ENCODE data around the gene TSR1.

Gene TSR1

DNA sequence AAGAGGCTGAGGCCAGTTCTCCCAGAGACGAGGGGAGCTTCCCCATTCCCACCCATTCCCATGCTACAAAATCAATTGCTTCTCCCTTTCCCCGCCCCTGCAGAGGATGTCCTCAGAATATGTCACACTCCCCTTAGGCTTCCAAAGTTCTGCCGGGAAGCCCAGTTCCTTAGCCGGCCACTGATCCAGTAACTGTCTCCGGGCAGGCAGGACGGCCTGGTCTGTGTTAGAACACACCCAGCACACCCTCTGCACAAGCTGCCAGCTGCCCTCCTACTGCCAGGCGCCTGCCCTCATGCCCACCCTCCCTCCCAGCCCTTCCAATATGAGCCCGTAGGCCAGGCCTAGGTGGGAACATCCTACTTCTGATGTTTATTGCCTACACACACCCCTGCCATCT is 32.1 kb upstream of the TSR1 start:
- DNase-seq: no peak

DNA sequence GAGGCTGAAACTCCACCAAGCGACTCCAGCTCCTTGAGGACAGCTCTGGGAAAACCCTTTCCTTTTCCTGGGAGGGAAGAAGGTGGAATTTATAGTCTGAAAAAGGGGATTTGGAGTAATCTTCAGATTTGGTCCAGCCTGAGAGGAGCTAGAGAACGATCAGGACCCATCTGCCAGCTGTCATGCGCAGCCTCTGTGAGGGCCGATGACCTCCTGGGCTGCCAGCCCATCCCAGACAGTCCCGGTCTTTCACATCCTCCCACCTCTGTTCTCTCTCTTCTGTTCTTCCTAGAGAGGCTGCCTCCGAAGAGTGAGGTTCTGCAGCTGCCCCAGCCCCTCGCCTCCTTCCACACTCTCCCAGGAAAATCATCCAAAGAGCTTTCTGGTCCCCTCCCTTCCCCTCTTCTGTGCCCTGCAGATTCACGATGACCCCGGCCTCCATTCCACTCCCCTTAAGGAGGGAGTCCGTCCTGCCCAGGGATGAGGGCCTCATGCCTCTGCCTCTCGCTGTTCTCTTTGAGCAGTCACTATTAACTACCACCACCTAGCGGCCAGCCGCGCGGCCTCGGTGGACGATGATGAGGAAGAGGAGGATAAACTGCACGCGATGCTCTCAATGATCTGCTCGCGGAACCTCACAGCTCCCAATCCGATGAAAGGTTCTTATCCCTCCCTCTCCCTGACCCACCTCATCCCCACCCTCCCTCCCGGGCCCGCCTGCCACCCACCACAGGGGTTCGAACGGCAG is 30.7 kb upstream of the TSR1 start:
- no peak for DNase-seq

DNA sequence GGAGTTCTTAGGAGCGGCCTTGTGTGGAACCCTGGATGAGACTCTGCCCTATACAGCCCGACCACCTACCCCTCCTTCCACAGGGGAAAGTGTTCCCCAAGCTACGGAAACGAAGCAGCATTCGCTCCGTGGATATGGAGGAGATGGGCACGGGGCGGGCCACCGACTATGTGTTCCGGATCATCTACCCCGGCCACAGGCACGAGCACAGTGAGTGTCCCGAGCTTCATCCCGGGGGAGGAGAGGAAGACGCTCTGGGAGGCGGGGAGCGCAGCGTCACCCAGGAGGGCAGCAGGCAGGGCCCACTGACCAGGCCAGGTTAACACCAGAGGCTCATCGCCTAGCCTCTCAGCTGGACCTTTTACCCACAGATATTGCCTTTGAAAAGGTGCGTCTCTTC is 28.9 kb upstream of the TSR1 start:
- DNase-seq: no peak

DNA sequence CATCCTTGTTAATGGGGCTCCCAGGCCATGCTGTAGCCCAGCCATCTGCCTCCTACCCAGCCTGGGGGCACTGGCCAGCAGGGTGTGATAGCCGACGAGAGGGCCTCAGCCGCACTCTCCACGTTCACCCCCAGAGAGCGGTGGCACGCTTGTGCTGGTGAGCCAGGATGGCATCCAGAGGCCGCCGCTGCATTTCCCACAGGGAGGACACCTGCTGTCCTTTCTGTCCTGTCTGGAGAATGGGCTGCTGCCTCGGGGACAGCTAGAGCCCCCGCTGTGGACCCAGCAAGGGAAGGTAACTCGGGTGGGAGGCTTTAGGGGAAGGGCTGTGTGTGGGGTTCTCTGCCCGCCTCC is 28.5 kb upstream of the TSR1 start:
- no peak for DNase-seq

DNA sequence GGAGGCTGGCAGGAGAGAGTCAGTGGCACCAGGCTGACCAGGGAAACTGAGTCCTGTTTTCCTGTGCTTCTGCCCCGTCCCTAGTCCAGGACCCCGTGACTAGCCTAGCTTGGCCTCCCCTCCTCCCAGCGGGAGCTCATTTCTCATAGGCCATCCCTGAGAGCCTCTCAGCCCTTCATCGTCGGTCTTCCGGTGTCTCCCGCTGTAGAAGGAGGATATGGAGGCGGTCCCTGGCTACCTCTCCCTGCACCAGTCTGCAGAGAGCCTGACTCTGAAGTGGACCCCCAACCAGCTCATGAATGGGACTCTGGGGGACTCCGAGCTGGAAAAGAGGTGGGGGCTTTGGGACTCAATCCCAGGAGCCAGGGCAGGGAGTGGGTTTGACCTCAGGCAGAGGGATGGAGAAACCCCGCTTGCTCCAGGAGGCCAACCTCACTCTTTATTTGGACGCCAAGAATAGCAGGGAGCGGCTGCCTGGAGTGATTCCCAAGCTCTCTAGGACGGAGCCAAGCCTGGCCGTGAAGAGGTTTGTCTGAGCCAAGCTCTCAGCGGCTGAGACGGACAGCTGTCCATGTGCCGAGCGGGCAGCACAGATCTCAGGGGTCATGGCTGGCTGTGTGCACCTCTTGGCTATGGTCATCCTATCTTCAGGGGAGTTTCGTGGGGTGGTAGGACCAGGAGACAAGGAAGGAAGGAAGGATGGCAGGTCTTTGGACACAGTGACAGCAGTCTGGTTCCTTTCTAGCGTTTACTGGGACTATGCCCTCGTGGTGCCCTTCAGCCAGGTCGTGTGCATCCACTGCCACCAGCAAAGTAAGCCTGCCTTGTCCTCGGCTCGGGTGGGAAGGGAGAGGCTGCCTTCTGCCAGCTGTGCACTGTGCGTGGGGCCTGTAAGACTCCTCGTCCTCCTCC is 27.9 kb upstream of the TSR1 start:
- no peak for DNase-seq

DNA sequence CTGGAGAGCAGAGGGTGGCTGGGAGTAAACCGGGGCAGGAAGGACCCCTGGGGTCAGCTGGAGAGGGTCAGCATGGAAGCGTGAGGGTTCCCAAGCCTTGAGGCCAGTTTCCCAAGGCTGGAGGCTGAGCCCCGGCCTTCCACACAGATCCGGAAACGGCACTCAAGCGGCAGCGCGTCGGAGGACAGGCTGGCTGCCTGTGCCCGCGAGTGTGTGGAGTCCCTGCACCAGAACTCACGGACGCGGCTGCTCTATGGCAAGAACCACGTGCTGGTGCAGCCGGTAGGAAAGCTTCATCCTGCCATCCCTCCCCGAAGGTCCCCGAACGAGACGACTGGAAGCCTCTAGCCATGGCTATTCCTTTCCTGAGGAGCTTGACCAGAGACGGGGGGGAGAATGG is 27.1 kb upstream of the TSR1 start:
- no peak for DNase-seq

DNA sequence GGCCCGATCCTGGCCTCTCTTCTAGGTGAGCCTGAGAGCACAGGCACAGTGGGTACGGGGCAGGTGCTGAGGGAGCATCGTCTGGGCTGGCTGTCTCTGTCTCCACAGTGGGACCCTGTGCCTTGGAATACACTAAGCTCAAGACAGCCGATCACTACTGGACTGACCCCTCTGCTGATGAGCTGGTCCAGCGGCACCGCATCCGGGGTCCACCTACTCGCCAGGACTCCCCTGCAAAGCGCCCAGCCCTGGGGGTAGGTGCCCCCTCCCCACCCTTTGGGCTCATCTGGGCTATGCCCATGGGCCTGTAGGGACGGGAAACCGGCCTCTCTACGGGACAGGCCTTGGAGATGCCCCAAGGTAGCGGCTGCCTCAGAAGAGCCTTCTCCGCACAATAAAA is 26.6 kb upstream of the TSR1 start:
- no peak for DNase-seq

DNA sequence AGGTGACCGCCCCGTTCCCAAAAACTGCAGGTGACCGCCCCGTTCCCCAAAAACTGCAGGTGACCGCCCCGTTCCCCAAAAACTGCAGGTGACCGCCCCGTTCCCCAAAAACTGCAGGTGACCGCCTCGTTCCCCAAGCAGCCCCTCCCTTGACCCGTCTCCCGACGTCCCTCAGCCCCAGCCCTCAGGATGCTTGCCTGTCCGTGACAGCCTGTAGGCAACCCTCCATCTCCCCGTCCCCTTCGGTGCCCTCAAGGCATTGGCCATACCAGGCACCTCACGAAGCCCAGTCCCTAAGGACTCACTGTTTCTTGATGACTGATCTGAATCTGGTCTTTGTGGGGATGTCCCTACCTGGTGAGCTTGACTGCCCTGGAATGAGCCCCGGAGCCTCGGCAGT is 26.2 kb upstream of the TSR1 start:
- no peak for DNase-seq

DNA sequence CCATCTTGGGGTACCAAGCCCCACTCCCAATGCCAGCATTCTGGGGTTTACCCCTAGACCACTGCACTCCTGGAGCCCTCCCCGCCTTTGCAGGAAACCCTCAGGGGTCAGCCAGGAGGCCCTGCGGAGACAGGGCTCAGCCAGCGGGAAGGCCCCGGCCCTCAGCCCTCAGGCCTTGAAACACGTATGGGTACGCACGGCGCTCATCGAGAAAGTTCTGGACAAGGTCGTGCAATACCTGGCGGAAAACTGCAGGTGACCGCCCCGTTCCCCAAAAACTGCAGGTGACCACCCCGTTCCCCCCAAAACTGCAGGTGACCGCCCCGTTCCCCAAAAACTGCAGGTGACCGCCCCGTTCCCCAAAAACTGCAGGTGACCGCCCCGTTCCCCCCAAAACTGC is 25.8 kb upstream of the TSR1 start:
- no peak for DNase-seq

DNA sequence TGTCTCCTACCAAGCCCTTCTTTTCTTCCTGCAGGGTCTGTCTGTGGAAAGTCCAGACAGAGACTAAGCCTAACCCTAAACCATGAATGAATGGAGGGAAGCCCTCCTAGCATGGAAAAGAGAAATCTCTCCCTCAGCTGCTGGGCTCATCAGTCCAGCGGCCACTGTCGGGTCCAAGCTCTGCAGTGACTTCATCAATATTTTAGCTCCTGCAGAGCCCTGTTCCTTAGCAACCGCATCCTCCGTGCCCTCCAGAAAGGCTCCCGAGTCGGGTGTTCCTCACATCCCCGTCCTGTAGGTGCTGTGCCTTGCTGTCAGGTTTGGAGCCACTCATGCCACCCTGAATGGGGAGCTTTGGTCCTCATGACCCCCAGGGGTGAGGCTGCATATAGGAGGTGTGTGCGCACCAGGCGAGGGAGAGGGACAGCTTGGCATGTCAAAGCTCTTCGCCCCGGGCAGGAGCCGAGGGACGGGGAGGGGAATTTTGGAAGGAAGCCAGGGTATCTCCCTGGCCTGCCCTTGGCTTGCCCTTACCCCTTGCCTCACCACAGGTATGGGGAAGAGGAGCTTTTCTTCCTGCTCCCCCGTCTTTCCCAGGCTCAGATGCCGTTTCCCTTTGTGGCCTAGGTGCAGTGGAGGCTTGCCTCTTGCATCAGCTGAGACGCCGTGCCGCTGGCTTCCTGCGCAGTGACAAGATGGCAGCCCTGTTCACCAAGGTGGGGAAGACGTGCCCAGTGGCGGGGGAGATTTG is 24.9 kb upstream of the TSR1 start:
- no peak for DNase-seq

DNA sequence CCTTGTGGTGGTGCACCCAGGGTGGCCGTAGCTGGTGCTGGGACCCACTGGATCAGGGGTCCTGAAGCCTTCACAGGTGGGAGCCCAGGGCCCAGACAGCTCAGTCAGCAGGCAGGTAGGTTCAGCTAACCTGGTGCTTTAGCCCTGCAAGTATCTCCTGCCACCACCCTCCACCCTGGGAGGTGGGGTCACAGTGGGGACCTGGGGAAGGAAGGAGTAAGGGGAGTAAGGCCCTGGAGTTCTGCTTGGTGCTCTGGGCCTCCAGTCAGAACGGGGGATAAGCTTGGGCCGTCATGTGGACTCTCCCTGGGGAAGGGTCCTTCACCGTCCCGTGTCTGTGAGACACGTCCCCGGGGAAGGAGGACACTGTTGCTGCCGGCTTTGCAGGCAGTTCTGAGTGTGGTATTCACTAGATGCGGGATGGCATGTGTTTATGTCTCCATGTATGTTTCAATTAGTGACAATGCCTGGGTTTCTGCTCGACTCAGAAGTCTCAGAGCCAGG is 21.7 kb upstream of the TSR1 start:
- DNase-seq: no peak

DNA sequence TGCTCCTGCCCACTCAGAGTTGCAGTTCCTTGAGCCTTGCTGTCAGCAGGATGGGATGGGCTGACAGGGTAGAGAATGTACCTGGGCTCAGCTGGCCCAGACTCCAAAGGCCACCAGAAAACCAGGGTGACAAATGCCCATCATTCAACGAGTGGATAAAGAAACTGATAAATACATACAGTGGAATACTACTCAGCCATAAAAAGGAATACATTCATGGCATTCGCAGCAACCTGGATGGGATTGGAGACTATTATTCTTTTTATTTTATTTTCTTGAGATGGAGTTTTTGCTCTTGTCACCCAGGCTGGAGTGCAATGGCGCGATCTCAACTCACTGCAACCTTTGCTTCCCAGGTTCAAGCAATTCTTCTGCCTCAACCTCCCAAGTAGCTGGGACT is 21.0 kb upstream of the TSR1 start:
- no peak for DNase-seq

DNA sequence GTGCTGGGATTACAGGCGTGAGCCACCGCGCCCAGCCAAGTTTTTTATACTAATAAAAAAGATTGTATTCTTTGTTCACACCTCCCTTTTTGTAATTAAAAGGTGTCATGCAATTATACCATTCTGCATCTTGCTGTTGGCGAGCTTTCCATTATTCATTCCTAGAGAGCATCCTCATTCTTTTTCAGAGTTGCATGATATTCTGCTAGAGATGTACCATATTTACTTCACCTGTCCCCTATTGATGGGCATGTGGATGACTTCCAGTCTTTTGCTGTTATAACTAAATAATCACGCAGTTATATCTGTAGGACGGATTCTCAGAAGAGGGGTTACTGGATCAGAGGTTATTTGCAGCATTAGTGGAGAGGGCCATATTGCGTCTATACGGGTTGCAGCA is 18.1 kb upstream of the TSR1 start:
- DNase-seq: no peak

DNA sequence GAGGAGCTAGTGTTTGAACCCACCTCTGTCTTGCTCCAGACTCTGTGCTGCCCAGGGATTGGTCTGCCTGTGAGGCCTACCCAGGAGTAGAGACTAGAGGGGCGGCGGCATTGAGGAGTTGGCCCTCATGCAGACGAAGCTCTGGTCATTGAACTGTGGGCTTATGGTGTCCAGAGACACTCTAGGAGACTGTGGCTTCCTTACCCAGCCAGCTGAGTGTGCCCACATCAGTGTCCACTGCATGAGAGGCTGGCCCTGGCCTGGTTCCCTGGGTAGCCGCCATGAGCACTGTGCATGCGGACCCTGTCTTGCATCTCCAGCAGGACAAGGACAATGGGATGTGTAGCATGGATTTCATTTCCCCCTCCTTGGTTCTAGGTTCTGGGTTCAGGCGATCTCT is 15.0 kb upstream of the TSR1 start:
- no peak for DNase-seq

DNA sequence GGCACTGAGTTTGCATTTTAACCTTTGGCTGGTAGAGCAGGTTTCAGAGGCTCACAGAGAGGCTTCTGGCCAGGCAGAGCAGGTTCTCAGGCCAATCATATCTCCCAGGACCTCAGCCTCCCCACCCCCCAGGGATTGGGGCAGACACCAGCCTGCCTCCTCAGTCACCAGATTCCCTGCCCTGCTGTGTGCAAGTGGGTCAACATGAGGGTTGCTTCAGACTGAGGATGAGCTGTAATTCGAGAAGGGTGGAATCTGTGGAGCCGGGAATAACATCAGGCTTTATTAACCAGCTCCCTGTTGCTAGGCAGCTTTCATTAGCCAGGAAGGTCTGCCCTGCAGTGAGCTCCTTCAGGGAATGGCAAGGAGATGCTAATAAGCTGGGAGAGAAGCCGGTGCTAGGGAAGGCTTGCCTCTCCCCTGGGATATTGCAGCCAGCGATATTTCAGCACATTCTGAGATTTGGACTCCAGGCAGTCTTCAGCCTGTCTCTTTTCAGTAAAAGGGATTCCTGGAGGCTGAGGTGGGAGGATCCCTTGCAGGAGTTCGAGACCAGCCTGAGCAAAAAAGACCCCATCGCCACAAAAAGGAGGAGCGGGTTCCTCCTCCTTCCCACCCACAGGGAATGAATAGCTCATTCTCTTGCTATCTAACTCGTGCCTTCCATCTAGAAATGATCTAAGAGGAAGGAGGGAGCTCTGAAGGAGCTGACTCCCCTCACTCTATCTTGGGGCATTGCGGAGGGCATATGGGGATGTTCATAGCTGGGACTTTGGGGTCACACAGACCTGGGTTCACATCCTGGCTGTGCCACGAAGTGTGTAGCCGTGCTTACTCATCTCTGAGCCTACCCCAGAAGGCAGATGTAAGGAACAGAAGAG is 11.8 kb upstream of the TSR1 start:
- peak in 1 of 2 experiments; percentile 46 for DNase-seq

DNA sequence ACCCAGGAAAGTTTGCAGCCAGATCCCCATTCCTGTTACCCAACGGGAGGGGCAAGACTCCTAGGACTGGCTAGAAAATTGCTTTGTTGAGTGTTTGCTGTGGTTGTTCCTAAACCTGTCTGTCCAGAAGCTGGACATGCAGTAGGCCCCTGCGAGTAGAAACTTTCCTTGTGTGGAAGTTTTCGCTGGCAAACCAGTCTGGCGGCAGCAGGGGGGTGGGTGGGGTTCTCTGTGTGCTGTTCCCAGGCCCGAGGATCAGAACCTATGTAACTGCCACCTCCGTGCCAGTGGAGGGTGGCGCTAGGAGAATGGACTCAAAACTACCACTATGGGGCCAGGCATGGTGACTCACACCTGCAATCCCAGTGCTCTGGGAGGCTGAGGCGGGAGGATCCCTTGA is 10.2 kb upstream of the TSR1 start:
- DNase-seq: no peak

DNA sequence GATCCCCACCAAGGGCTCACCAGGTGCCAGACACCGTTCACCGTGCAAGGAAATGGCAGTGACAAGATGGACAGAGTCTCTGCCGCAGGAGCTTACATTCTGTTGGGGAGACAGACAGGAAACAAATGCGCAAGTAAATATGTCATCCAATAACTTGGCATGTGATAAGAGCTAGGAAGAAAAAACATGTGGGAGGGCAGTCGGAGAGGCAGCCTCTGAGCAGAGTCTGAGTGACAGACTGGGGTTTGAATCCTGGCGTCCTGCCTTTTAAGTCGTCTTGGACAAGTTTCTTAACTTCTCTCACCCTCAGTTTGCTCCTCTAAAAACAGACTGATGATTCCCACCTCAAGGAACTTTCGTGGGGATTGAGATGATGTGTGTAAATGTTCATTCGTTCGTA is 8.3 kb upstream of the TSR1 start:
- DNase-seq: no peak

DNA sequence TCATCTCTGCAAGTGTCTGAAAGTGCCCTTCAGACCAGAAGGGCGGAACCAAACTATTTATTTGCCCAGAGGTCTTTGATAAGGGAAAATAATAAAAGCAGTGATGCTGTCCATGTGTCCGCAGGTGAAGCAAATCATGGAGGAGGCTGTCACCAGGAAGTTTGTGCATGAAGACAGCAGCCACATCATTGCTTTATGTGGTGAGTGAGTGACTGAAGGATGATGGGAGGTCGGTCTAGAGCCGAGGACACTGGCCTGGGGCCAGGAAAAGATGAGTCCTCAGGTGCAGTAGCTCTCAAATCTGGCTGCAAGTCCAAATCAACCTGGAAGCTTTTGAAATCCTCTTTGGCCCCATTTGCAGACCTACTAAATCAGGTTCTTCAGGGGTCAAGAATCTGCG is 7.2 kb upstream of the TSR1 start:
- no peak for DNase-seq

DNA sequence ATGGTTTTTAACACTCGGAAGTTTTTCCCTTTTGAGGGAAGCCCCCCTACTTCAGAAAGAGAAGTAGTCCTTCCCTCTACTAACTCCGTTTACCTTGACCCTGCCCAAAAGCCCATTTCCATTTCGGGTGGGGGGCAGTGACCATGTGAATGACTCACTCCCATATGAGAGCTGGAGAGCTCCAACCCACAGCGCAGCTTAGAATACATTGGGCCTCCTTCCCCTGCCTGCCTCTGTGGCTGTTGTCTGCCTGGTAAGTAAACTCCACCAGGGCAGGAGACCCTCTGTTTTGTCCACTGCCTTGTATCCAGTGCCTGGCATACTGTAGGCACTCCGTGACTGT is 2.0 kb upstream of the TSR1 start:
- no peak for DNase-seq

DNA sequence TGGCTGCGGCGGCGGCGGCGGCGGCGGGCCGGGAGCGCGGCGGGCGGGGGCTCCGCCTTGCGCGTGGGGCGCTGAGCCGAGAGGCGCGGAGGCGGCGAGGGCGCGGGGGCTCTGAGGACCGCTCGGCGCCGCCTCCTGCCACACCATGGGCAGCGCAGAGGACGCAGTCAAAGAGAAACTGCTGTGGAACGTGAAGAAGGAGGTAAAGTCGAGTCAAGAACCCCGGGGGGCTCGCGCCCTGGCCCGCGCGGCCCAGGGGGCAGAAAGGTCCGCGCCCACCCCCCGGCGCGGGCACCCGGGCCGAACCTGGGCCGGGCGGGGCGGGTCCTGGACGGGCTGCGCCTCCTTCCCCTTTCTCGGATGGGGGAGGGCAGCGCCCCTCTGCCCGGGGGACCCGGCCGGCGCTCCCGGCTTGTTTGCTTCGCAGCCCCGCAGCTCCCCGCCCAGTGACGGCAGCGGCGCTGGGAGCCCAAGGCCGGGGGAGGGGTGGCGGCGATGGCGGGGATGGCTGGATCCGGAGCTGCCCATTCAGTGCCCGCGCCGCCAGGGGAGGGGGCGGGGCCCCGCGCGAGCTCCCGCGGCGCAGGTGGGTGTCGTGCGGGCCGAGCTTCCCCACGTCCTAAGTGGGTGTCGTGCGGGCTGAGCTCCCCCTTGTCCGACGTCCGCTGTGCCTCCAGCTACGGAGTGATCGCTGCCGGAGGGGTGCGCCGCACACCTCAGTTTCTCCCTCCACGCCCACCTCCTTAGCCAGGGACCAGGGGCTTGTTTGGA is 1.5 kb upstream of the TSR1 start:
- peak in 1 of 2 experiments; percentile 37 for DNase-seq

DNA sequence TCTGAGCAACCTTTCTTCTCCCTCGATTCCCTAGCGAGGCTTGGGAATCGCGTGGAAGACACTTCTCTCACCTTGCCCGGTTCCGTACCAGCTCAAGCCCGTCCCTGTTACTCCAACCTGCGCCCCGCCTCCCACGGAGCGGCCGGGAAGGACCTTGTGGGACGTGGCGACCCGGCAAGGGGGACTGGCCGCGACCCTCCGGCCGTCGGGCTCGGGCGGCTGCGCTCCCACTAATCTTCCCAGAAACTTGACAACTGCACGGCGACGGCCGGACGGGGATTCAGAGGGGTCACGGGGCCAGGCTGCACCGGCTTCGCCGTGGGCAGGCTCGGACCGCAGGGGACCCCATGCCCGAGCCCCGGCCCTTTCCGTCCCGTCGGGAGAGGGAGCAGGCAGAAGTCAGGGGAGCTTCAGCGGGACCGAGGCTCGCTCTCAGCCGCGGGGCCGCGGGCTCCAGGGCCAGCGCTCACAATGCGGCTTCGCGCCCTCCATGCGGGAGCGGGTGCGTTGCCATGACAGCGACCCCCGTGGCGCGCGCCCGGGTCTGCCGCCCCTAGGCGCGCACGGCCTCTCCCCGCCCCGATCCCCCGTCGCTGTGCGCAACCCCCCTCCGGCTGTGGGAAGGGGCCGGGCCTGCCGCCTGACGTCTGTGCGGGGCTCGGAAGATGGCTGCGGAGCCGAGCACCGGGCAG is 741 bp upstream of the TSR1 start, which contains the start of gene SGSM2:
Gene SGSM2 (plus strand): TSS at position 650 of the 692 bp plus-strand sequence. CDS start 188 bp downstream, outside the sequence.
- DNase-seq: peak; percentile 52 to 65
